Neutrophil (primary cell): Measurements from ENCODE around the gene UBC.
"Not testable (repeated sequence)": the region's sequence is repeated elsewhere in the genome, so short reads cannot be mapped to it uniquely, and the experiment has no call there.

ENCODE experiments used
- H3K27ac ChIP-seq: fragments of 200-600 bp; sonication (generic); 2 replicates; pipeline ENCODE4 v1.5.1; 2016; ENCODE audit warnings: mild to moderate bottlenecking, moderate library complexity
- H3K27me3 ChIP-seq: fragments of 200-600 bp; sonication (generic); 2 replicates; pipeline ENCODE4 v1.6.0; 2016; ENCODE audit warnings: mild to moderate bottlenecking
- H3K36me3 ChIP-seq: fragments of 200-600 bp; sonication (generic); 2 replicates; pipeline ENCODE4 v1.5.1; 2017
- H3K4me1 ChIP-seq, 2 experiments: fragments of 200-600 bp in 1 of 2; sonication (generic) in 1 of 2; 1 replicate in 1 of 2; 2 replicates in 1 of 2; pipeline versions ENCODE4 v1.5.1 to v1.6.1; 2013 to 2016; ENCODE audit warnings: low read depth in 1 of 2, low read length in 1 of 2, mild to moderate bottlenecking in 1 of 2, moderate library complexity in 1 of 2; ENCODE audit not compliant: control insufficient read depth in 1 of 2, insufficient read depth in 1 of 2
- H3K4me3 ChIP-seq, 2 experiments: fragments of 200-600 bp in 1 of 2; sonication (generic) in 1 of 2; 1 replicate in 1 of 2; 2 replicates in 1 of 2; pipeline ENCODE4 v1.5.1; 2013 to 2016; ENCODE audit warnings: low read depth in 1 of 2, low read length in 1 of 2, mild to moderate bottlenecking in 1 of 2, moderate library complexity in 1 of 2
- H3K9me3 ChIP-seq: fragments of 200-600 bp; sonication (generic); 2 replicates; pipeline ENCODE4 v1.5.1; 2016
- TF ChIP-seq, protein P1 (sequence below): fragments of 200-600 bp; sonication (generic); IDR thresholded peaks from 2 replicates; pipeline ENCODE4 v1.5.1; 2016; ENCODE audit warnings: antibody characterized with exemption

The UBC gene

DNA sequence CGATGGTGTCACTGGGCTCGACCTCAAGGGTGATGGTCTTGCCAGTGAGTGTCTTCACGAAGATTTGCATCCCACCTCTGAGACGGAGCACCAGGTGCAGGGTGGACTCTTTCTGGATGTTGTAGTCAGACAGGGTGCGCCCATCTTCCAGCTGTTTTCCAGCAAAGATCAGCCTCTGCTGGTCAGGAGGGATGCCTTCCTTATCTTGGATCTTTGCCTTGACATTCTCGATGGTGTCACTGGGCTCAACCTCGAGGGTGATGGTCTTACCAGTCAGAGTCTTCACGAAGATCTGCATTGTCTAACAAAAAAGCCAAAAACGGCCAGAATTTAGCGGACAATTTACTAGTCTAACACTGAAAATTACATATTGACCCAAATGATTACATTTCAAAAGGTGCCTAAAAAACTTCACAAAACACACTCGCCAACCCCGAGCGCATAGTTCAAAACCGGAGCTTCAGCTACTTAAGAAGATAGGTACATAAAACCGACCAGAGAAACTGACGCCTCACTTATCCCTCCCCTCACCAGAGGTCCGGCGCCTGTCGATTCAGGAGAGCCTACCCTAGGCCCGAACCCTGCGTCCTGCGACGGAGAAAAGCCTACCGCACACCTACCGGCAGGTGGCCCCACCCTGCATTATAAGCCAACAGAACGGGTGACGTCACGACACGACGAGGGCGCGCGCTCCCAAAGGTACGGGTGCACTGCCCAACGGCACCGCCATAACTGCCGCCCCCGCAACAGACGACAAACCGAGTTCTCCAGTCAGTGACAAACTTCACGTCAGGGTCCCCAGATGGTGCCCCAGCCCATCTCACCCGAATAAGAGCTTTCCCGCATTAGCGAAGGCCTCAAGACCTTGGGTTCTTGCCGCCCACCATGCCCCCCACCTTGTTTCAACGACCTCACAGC, 717 bp downstream of the UBC start:
- H3K27me3 ChIP-seq = no peaks in the 10 kb centered on the region
- peaks cover 67 to 71% of the 10 kb centered on the region in 2 experiments for H3K4me1 ChIP-seq

DNA sequence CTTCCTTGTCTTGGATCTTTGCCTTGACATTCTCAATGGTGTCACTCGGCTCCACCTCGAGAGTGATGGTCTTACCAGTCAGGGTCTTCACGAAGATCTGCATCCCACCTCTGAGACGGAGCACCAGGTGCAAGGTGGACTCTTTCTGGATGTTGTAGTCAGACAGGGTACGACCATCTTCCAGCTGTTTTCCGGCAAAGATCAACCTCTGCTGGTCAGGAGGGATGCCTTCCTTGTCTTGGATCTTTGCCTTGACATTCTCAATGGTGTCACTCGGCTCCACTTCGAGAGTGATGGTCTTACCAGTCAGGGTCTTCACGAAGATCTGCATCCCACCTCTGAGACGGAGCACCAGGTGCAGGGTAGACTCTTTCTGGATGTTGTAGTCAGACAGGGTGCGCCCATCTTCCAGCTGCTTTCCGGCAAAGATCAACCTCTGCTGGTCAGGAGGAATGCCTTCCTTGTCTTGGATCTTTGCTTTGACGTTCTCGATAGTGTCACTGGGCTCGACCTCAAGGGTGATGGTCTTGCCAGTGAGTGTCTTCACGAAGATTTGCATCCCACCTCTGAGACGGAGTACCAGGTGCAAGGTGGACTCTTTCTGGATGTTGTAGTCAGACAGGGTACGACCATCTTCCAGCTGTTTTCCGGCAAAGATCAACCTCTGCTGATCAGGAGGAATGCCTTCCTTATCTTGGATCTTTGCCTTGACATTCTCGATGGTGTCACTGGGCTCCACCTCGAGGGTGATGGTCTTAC, 1.7 kb downstream of the UBC start:
- not testable (repeated sequence) for H3K9me3 ChIP-seq, H3K27me3 ChIP-seq
- Histone ChIP-seq H3K4me1 (peaks cover 56 to 61% of the 10 kb centered on the region in 2 experiments), H3K4me3 (peak overlapping the region; percentile 92 to 100), H3K27ac (peak overlapping the region; percentile 16), H3K36me3 (peaks cover 29% of the 10 kb centered on the region)

More for the DNA sequence above, 717 bp downstream of the UBC start:
- TF ChIP-seq, protein P1, sequence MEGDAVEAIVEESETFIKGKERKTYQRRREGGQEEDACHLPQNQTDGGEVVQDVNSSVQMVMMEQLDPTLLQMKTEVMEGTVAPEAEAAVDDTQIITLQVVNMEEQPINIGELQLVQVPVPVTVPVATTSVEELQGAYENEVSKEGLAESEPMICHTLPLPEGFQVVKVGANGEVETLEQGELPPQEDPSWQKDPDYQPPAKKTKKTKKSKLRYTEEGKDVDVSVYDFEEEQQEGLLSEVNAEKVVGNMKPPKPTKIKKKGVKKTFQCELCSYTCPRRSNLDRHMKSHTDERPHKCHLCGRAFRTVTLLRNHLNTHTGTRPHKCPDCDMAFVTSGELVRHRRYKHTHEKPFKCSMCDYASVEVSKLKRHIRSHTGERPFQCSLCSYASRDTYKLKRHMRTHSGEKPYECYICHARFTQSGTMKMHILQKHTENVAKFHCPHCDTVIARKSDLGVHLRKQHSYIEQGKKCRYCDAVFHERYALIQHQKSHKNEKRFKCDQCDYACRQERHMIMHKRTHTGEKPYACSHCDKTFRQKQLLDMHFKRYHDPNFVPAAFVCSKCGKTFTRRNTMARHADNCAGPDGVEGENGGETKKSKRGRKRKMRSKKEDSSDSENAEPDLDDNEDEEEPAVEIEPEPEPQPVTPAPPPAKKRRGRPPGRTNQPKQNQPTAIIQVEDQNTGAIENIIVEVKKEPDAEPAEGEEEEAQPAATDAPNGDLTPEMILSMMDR = peak; percentile 89
- Histone ChIP-seq H3K9me3 (no peaks in the 10 kb centered on the region), H3K27ac (peak overlapping the region; percentile 97), H3K4me3 (peak overlapping the region; percentile 92 to 100), H3K36me3 (peaks cover 29% of the 10 kb centered on the region)

DNA sequence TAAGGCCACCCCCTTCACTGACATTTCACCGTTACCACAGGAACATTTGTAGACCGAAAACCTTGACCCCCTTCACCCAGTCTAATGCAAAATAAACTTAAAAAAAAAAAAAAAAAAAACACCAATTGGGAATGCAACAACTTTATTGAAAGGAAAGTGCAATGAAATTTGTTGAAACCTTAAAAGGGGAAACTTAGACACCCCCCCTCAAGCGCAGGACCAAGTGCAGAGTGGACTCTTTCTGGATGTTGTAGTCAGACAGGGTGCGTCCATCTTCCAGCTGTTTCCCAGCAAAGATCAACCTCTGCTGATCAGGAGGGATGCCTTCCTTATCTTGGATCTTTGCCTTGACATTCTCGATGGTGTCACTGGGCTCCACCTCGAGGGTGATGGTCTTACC, 2.9 kb downstream of the UBC start:
- H3K27ac ChIP-seq = peak overlapping the region; percentile 30
- H3K4me3 ChIP-seq = peak overlapping the region in 1 of 2 experiments; percentile 23
- H3K9me3 ChIP-seq, H3K27me3 ChIP-seq: not testable (repeated sequence)
- H3K4me1 ChIP-seq = peaks cover 49 to 54% of the 10 kb centered on the region in 2 experiments
- H3K36me3 ChIP-seq = peaks cover 29% of the 10 kb centered on the region

DNA sequence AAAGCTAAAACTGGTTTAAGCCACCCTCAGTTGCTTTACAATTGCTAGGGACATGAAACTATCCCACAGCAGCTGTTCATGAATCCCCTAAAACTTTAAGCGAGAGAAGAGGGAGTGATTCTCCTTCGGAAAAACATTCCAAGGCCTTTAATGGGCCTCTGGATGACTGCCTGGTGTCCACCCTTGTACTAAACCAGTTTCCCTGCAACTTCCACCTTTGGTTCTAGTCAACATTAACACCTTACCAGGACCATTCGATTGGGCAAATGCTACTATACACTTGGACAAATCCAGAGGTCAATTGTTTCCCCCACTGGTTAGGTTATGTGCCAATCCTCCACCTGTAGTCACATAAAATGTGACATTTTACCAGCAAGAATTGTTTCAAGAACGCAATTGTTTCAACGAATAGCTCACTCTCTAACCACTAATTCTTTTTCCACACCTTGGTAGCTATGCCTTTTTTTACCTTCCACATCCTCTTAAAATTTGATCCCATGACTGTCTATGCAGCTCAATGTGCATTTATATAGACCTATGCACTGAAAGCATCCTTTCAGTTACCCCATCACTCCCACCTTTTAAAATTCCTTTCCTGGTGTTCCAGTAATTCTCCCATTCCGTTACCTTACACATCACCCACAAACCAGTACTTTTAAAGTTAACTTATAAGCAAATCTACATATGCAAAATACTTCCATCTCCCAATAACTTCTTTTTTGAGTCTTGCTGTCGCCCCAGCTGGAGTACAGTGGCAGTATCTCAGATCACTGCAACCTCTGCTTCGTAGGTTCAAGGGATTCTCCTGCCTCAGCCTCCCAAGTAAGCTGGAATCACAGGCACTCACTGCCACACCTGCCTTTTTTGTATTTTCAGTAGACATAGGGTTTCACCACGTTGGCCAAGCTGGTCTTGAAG, 3.6 kb downstream of the UBC start:
- Histone ChIP-seq H3K4me3 (peak overlapping the region in 1 of 2 experiments; percentile 23), H3K4me1 (peaks cover 43 to 49% of the 10 kb centered on the region in 2 experiments), H3K36me3 (peaks cover 29% of the 10 kb centered on the region), H3K27me3 (no peaks in the 10 kb centered on the region), H3K9me3 (no peaks in the 10 kb centered on the region), H3K27ac (peak overlapping the region; percentile 30)
- TF ChIP-seq, protein P1 = no peak

DNA sequence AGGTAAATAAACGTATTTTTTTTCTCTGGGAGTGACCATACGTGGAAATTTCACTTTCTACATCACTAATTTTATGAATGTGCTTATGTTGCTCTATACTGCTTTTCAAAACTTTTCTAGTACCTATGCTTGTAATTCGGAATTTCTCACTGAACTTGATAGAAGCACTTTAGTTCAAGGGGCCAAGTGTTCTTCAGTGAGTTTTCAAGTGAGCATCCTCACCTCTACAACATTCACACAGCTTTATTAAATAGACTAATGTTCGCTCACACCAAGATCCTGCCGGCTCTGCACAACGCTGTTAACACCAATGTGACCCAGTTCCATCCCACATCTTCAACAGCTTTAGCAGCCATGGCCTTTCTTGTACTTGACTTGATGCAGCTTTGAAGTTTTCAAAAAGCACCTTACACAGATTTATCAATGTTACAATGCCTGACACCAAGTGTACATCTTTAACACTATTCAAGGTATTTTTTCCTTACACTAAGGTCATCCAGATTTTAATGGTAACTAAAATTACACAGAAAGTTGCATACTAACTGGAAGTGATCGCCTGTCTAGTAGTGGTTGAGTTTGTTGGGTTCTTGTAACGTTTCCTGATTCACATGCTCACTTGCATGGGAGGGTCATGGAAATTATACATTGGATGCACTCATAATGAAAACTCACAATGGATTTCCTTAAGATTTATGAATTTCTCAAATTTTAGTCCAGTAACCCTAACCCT, 4.5 kb downstream of the UBC start:
- peaks cover 29% of the 10 kb centered on the region for H3K36me3 ChIP-seq
- peaks cover 35 to 41% of the 10 kb centered on the region in 2 experiments for H3K4me1 ChIP-seq
- H3K9me3 ChIP-seq = no peaks in the 10 kb centered on the region
- H3K27me3 ChIP-seq = no peaks in the 10 kb centered on the region
- TF ChIP-seq, protein P1 = no peak
- H3K4me3 ChIP-seq = no peak overlapping the region
- peak overlapping the region; percentile 30 for H3K27ac ChIP-seq
